Measurements from ENCODE around the gene SUCLG2. TPM values are rescaled to one million over a fixed set of nuclear protein-coding genes. Genes with fewer than 3 reads are reported as not detected.

Gene SUCLG2
- total and polyA plus RNA-seq, 9 of the 15 experiments (the other 6 are each of a cell fraction or from before 2014, with no cell fraction given), result 10.1 to 41.4 (median 29.0) TPM

DNA sequence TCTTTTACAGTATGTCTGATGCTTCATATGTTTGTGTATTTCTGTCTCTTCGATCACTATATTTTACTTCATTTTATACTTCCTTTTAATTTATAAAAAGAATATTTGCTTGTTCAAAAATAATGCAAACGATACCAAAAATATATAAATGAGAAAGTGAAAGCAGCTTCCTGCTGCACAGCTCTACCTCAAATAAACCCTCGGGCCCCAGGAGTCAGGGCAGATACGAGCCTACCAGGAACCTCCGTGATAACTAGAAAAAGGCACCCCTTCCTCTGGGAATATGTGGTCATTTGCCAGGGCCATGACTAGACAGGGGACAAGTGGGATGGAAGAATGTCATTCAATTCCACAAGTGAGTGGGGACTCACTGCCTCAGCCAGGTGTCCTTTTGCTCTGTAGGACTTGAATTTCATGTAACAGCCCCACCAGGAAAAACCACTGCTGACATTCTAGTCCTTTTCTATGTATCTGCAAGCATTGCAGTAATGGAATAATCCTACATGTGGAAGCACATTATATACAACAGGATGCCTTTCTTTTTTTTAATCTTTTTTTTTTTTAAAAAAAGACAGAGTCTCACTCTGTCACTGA lies 133.3 kb downstream of the SUCLG2 start (continued):
- TF ChIP-seq, protein P1, sequence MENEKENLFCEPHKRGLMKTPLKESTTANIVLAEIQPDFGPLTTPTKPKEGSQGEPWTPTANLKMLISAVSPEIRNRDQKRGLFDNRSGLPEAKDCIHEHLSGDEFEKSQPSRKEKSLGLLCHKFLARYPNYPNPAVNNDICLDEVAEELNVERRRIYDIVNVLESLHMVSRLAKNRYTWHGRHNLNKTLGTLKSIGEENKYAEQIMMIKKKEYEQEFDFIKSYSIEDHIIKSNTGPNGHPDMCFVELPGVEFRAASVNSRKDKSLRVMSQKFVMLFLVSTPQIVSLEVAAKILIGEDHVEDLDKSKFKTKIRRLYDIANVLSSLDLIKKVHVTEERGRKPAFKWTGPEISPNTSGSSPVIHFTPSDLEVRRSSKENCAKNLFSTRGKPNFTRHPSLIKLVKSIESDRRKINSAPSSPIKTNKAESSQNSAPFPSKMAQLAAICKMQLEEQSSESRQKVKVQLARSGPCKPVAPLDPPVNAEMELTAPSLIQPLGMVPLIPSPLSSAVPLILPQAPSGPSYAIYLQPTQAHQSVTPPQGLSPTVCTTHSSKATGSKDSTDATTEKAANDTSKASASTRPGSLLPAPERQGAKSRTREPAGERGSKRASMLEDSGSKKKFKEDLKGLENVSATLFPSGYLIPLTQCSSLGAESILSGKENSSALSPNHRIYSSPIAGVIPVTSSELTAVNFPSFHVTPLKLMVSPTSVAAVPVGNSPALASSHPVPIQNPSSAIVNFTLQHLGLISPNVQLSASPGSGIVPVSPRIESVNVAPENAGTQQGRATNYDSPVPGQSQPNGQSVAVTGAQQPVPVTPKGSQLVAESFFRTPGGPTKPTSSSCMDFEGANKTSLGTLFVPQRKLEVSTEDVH (IDR thresholded peaks at IDR 0.05; ENCODE audit: low read depth, partially characterized antibody), result no peak
- TF ChIP-seq, protein P2, sequence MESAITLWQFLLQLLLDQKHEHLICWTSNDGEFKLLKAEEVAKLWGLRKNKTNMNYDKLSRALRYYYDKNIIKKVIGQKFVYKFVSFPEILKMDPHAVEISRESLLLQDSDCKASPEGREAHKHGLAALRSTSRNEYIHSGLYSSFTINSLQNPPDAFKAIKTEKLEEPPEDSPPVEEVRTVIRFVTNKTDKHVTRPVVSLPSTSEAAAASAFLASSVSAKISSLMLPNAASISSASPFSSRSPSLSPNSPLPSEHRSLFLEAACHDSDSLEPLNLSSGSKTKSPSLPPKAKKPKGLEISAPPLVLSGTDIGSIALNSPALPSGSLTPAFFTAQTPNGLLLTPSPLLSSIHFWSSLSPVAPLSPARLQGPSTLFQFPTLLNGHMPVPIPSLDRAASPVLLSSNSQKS (CRISPR knock-in tag; IDR thresholded peaks at IDR 0.05), result no peak
- TF ChIP-seq ARNT (IDR thresholded peaks at IDR 0.05) (no peak), ZNF551 (CRISPR knock-in tag; IDR thresholded peaks at IDR 0.05) (no peak), SOX6 (IDR thresholded peaks at IDR 0.05) (no peak)

DNA sequence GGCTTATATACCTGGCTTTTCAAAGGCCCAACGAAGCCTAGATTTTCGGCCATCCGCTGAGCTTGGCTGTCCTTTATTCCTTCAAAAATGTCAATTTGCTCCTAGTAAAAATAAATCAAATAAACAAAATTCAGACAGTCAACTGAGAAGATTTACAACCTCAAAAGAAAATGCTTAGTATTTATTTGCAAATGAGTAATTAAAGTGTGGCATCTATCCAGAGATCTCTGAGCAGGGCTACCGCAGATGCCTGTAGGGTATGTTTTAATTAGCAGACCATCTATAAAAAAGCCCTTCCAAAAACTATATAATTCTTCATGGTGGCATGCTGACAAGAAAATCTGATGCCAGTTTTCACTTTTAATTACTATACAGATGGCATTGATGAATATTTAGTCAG lies 136.2 kb downstream of the SUCLG2 start:
- H3K27me3 ChIP-seq (ENCODE audit: control insufficient read depth in 2 of 2, insufficient read depth in 2 of 2, low read length in 2 of 2), result no peaks in the 10 kb centered on the region
- H3K9me1 ChIP-seq (ENCODE audit: control insufficient read depth, insufficient read depth, low read length), result no peaks in the 10 kb centered on the region
- FAIRE-seq (no peak), DNase-seq (ENCODE audit: extremely low read depth in 1 of 4, low spot score in 3 of 4) (no peak), ATAC-seq (no peak)
- H3K9ac ChIP-seq (ENCODE audit: insufficient read depth in 1 of 2, low read depth in 2 of 2, low read length in 2 of 2), result no peak overlapping the region
- TF ChIP-seq, protein P3, sequence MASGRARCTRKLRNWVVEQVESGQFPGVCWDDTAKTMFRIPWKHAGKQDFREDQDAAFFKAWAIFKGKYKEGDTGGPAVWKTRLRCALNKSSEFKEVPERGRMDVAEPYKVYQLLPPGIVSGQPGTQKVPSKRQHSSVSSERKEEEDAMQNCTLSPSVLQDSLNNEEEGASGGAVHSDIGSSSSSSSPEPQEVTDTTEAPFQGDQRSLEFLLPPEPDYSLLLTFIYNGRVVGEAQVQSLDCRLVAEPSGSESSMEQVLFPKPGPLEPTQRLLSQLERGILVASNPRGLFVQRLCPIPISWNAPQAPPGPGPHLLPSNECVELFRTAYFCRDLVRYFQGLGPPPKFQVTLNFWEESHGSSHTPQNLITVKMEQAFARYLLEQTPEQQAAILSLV (tag; IDR thresholded peaks at IDR 0.05), result no peak
- TF ChIP-seq, protein P4, sequence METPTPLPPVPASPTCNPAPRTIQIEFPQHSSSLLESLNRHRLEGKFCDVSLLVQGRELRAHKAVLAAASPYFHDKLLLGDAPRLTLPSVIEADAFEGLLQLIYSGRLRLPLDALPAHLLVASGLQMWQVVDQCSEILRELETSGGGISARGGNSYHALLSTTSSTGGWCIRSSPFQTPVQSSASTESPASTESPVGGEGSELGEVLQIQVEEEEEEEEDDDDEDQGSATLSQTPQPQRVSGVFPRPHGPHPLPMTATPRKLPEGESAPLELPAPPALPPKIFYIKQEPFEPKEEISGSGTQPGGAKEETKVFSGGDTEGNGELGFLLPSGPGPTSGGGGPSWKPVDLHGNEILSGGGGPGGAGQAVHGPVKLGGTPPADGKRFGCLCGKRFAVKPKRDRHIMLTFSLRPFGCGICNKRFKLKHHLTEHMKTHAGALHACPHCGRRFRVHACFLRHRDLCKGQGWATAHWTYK (CRISPR knock-in tag; IDR thresholded peaks at IDR 0.05), result no peak
- TF ChIP-seq HDAC6 (IDR thresholded peaks at IDR 0.05; ENCODE audit: low read depth, low read length) (no peak), GABPB1 (CRISPR knock-in tag; IDR thresholded peaks at IDR 0.05) (no peak), MBD2 (IDR thresholded peaks at IDR 0.05; ENCODE audit: borderline replicate concordance, low read depth) (no peak)
- intact Hi-C loops (cut with micrococcal nuclease) (no loop called here), in situ Hi-C loops (cut with MboI) (no loop called here)
- H3K4me1 ChIP-seq (replicated peaks in 1 of 2; ENCODE audit: control insufficient read depth in 2 of 2, insufficient read depth in 2 of 2, low read length in 2 of 2), result no peaks in the 10 kb centered on the region
- CTCF ChIA-PET (ENCODE audit: low intra/inter-chr PET ratio), result no interaction called here
- POLR2A ChIA-PET, result interaction anchor here (1.1 kb wide), 1 partner anchor 9 kb away, joined by 5 read pairs; no protein-coding TSS in a partner anchor
- BruUV-seq (replicated peaks), result no TSS peak
- no peak overlapping the region for H3K4me3 ChIP-seq
- H2AFZ ChIP-seq (ENCODE audit: low read depth, low read length), result no peak overlapping the region
- H3K9me3 ChIP-seq (replicated peaks; ENCODE audit: control insufficient read depth, insufficient read depth, low read depth, low read length), result no peaks in the 10 kb centered on the region
- H3K79me2 ChIP-seq (ENCODE audit: control insufficient read depth, insufficient read depth, low read length), result no peaks in the 10 kb centered on the region
- H4K20me1 ChIP-seq (replicated peaks; ENCODE audit: control insufficient read depth, insufficient read depth, low read length), result no peaks in the 10 kb centered on the region
- peaks cover 17% of the 10 kb centered on the region; the same call in 2 of the 3 replicates for H3K36me3 ChIP-seq (ENCODE audit: control insufficient read depth, insufficient read depth, low read length)
- no peak overlapping the region for H3K4me2 ChIP-seq (ENCODE audit: insufficient read depth, low read length)
- 100% methylated on average over 4 of the region's 4 CpGs for WGBS (ENCODE audit: insufficient coverage, low coverage, missing lambda C conversion rate)
- H3K27ac ChIP-seq (ENCODE audit: extremely low read depth, low read depth, low read length), result no peak overlapping the region

All from K562 (cell line).